Gastrocnemius medialis (tissue), 4 donors: ENCODE results near the gene SOAT2. TPM values are rescaled to one million over a fixed set of nuclear protein-coding genes. Genes with fewer than 3 reads are reported as not detected.

ENCODE experiments used
- ATAC-seq, 2 donors: fragments of 150-250 bp; one replicate each; pipeline ENCODE4 v1.9.1; 2016
- DNase-seq, 2 donors: peaks; one replicate each; pipeline ENCODE4 v3.0.0-alpha.2; 2019
- H3K27ac ChIP-seq, 4 donors: fragments of 200-600 bp; sonication (generic); 1 replicate in 1 of 4; 2 replicates in 3 of 4; pipeline ENCODE4 v1.5.1; 2016 to 2018; ENCODE audit warnings: mild to moderate bottlenecking in 2 of 4, moderate library complexity in 1 of 4
- H3K27me3 ChIP-seq, 3 donors: fragments of 200-600 bp; sonication (generic) in 2 of 3; 1 replicate in 1 of 3; 2 replicates in 2 of 3; pipeline versions ENCODE4 v1.5.1 to v1.6.0; 2016 to 2019; ENCODE audit warnings: mild to moderate bottlenecking in 1 of 3, moderate library complexity in 1 of 3
- H3K36me3 ChIP-seq, 2 donors: fragments of 200-600 bp; sonication (generic) in 1 of 2; one replicate each; pipeline ENCODE4 v1.5.1; 2017 to 2018
- H3K4me1 ChIP-seq, 2 donors: fragments of 200-600 bp; sonication (generic) in 1 of 2; one replicate each; pipeline ENCODE4 v1.5.1; 2016 to 2017; ENCODE audit warnings: mild to moderate bottlenecking in 2 of 2
- H3K4me3 ChIP-seq, 4 donors: fragments of 200-600 bp; sonication (generic) in 3 of 4; 1 replicate in 1 of 4; 2 replicates in 3 of 4; pipeline ENCODE4 v1.5.1; 2016 to 2019; ENCODE audit warnings: mild to moderate bottlenecking in 2 of 4
- H3K9me3 ChIP-seq, 3 donors: fragments of 200-600 bp; sonication (generic) in 2 of 3; 1 replicate in 1 of 3; 2 replicates in 2 of 3; pipeline ENCODE4 v1.5.1; 2016 to 2019
- CTCF ChIP-seq, 5 experiments: fragments of 450-650 bp in 3 of 5; fragments of 200-600 bp in 2 of 5; sonication (generic) in 2 of 5; IDR thresholded peaks in 4 of 5; conservative IDR thresholded peaks in 1 of 5; 1 replicate in 4 of 5; 2 replicates in 1 of 5; pipeline ENCODE4 v1.5.1; 2016 to 2019; ENCODE audit warnings: antibody characterized with exemption in 5 of 5, mild to moderate bottlenecking in 3 of 5, moderate library complexity in 3 of 5
- POLR2A ChIP-seq, 2 donors: fragments of 450-650 bp; IDR thresholded peaks; one replicate each; pipeline ENCODE4 v1.6.1; 2017; ENCODE audit warnings: antibody characterized with exemption in 2 of 2, mild to moderate bottlenecking in 2 of 2, moderate library complexity in 2 of 2
- in situ Hi-C, 4 donors: fragments of 200-750 bp; cut with MboI; loops; one replicate each; pipeline versions ENCODE4 v1.15.0 to v1.8.0; 2017; ENCODE audit warnings: low sequenced_read_pairs in 4 of 4
- intact Hi-C: fragments of 100-400 bp; cut with DNase I; formaldehyde crosslinking; loops from one replicate; pipeline ENCODE4 v1.15.1; 2023; ENCODE audit warnings: low total_unique reads
- total RNA-seq, 4 donors: library from RNA; depleted of rRNA; stranded (reverse); fragments of >200 nt; gene quantifications; one replicate each; pipeline versions ENCODE4 v1.1.0 to v1.2.3, GENCODE V29; 2016

The SOAT2 gene
- total RNA-seq, 4 donors from 2014 or later, result not detected

- Histone ChIP-seq H3K4me3 (no peak overlapping the region), H3K4me1 (no peaks in the 10 kb centered on the region), H3K27me3 (no peaks in the 10 kb centered on the region), H3K27ac (no peak overlapping the region), H3K36me3 (no peaks in the 10 kb centered on the region), H3K9me3 (no peaks in the 10 kb centered on the region)
- ATAC-seq (no peak), DNase-seq (no peak)
- intact Hi-C loops (no loop called here), in situ Hi-C loops (loop anchor here in 1 of 4 donors (25.0 kb wide), 1 partner anchor 236 kb away; no protein-coding TSS in a partner anchor)
- TF ChIP-seq POLR2A (IDR thresholded peaks at IDR 0.05) (no peak), CTCF (IDR thresholded peaks at IDR 0.05 in 4 of 5, conservative IDR thresholded peaks at IDR 0.05 in 1 of 5) (no peak)
Measured at GRCh38 chr12:53123578-53124351, 20.5 kb downstream of the SOAT2 start.

- H3K27me3 ChIP-seq, result no peaks in the 10 kb centered on the region
- H3K36me3 ChIP-seq, result no peaks in the 10 kb centered on the region
- no peaks in the 10 kb centered on the region for H3K4me1 ChIP-seq
- H3K9me3 ChIP-seq, result no peaks in the 10 kb centered on the region
- no peak for ATAC-seq
- DNase-seq, result no peak
- TF ChIP-seq POLR2A (IDR thresholded peaks at IDR 0.05), result no peak
- no peak for TF ChIP-seq CTCF (IDR thresholded peaks at IDR 0.05 in 4 of 5, conservative IDR thresholded peaks at IDR 0.05 in 1 of 5)
- H3K27ac ChIP-seq, result no peak overlapping the region
- H3K4me3 ChIP-seq, result no peak overlapping the region
- intact Hi-C loops, result no loop called here
- in situ Hi-C loops, result loop anchor here in 1 of 4 donors (25.0 kb wide), 1 partner anchor 237 kb away; no protein-coding TSS in a partner anchor
Measured at GRCh38 chr12:53124352-53124723, 21.1 kb downstream of the SOAT2 start.

- Histone ChIP-seq H3K27ac (no peak overlapping the region), H3K9me3 (no peaks in the 10 kb centered on the region), H3K4me3 (no peak overlapping the region), H3K27me3 (no peaks in the 10 kb centered on the region), H3K4me1 (no peaks in the 10 kb centered on the region), H3K36me3 (no peaks in the 10 kb centered on the region)
- DNase-seq, result no peak
- ATAC-seq, result no peak
- intact Hi-C loops (no loop called here), in situ Hi-C loops (no loop called here)
- no peak for TF ChIP-seq POLR2A (IDR thresholded peaks at IDR 0.05)
- TF ChIP-seq CTCF (IDR thresholded peaks at IDR 0.05 in 4 of 5, conservative IDR thresholded peaks at IDR 0.05 in 1 of 5), result no peak
Measured at GRCh38 chr12:53127169-53127568, 23.9 kb downstream of the SOAT2 start.

- H3K36me3 ChIP-seq, result no peaks in the 10 kb centered on the region
- intact Hi-C loops (no loop called here), in situ Hi-C loops (no loop called here)
- no peak overlapping the region for H3K27ac ChIP-seq
- no peaks in the 10 kb centered on the region for H3K4me1 ChIP-seq
- H3K27me3 ChIP-seq, result no peaks in the 10 kb centered on the region
- H3K4me3 ChIP-seq, result no peak overlapping the region
- no peaks in the 10 kb centered on the region for H3K9me3 ChIP-seq
- no peak for DNase-seq
- no peak for TF ChIP-seq CTCF (IDR thresholded peaks at IDR 0.05 in 4 of 5, conservative IDR thresholded peaks at IDR 0.05 in 1 of 5)
- no peak for TF ChIP-seq POLR2A (IDR thresholded peaks at IDR 0.05)
- no peak for ATAC-seq
Measured at GRCh38 chr12:53128780-53129569, 25.7 kb downstream of the SOAT2 start.
